HEK293T (cell line): ENCODE data around the gene FBH1.

Experiments
- CTCF ChIA-PET: fragments of 350-600 bp; formaldehyde crosslinking; extraction: SDS; loops from one replicate; lab custom pipeline; 2021; ENCODE audit warnings: antibody characterized with exemption, inconsistent platforms; lab: Yijun Ruan, JAX
- POLR2A ChIA-PET: fragments of 350-600 bp; formaldehyde crosslinking; extraction: SDS; loops from one replicate; lab custom pipeline; 2020; ENCODE audit warnings: antibody characterized with exemption, inconsistent platforms; lab: Yijun Ruan, JAX
- DNase-seq: peaks from one replicate; pipeline ENCODE4 v3.0.0; 2012; ENCODE audit warnings: mixed read lengths; ENCODE audit errors: extremely low spot score
- ARNT ChIP-seq: fragments of 450-650 bp; IDR thresholded peaks from 2 replicates; pipeline ENCODE4 v1.6.1; 2017; ENCODE audit warnings: mild to moderate bottlenecking
- BHLHE40 ChIP-seq: fragments of 450-650 bp; IDR thresholded peaks from 2 replicates; pipeline ENCODE4 v1.6.1; 2016; ENCODE audit warnings: mild to moderate bottlenecking, moderate library complexity, borderline replicate concordance
- CTBP1 ChIP-seq: fragments of 450-650 bp; IDR thresholded peaks from 2 replicates; pipeline ENCODE4 v1.6.1; 2016; ENCODE audit warnings: borderline replicate concordance
- ELF4 ChIP-seq: fragments of 450-650 bp; IDR thresholded peaks from 2 replicates; pipeline ENCODE4 v1.6.1; 2017; ENCODE audit warnings: antibody characterized with exemption
- FOXA1 ChIP-seq: fragments of 450-650 bp; IDR thresholded peaks from 2 replicates; pipeline ENCODE4 v1.6.1; 2016; ENCODE audit warnings: mild to moderate bottlenecking
- FOXK2 ChIP-seq: fragments of 450-650 bp; IDR thresholded peaks from 2 replicates; pipeline ENCODE4 v1.6.1; 2016; ENCODE audit warnings: mild to moderate bottlenecking
- FOXM1 ChIP-seq: fragments of 450-650 bp; IDR thresholded peaks from 2 replicates; pipeline ENCODE4 v1.6.1; 2017; ENCODE audit warnings: mild to moderate bottlenecking, borderline replicate concordance
- HDGF ChIP-seq: fragments of 450-650 bp; IDR thresholded peaks from 2 replicates; pipeline ENCODE4 v1.6.1; 2017; ENCODE audit warnings: antibody characterized with exemption, borderline replicate concordance
- L3MBTL2 ChIP-seq: fragments of 450-650 bp; conservative IDR thresholded peaks from 2 replicates; pipeline ENCODE4 v1.6.1; 2016; ENCODE audit warnings: mild to moderate bottlenecking
- LEF1 ChIP-seq: fragments of 450-650 bp; IDR thresholded peaks from 2 replicates; pipeline ENCODE4 v1.6.1; 2017; ENCODE audit warnings: mild to moderate bottlenecking, borderline replicate concordance
- NFRKB ChIP-seq: fragments of 450-650 bp; IDR thresholded peaks from 2 replicates; pipeline ENCODE4 v1.6.1; 2016; ENCODE audit warnings: mild to moderate bottlenecking, moderate library complexity
- PKNOX1 ChIP-seq: fragments of 450-650 bp; IDR thresholded peaks from 2 replicates; pipeline ENCODE4 v1.6.1; 2016
- SP1 ChIP-seq: fragments of 450-650 bp; IDR thresholded peaks from 2 replicates; pipeline ENCODE4 v1.6.1; 2017
- SUZ12 ChIP-seq: fragments of 450-650 bp; IDR thresholded peaks from 2 replicates; pipeline ENCODE4 v1.6.1; 2016; ENCODE audit warnings: mild to moderate bottlenecking
- TARDBP ChIP-seq: fragments of 450-650 bp; IDR thresholded peaks from 2 replicates; pipeline ENCODE4 v1.6.1; 2016
- ZNF384 ChIP-seq: fragments of 450-650 bp; IDR thresholded peaks from 2 replicates; pipeline ENCODE4 v1.6.1; 2016

FBH1 gene

GRCh38 chr10:5915451-5915850 is 25.4 kb downstream of the FBH1 start:
- TF ChIP-seq L3MBTL2 (no peak), FOXK2 (no peak), NFRKB (no peak), FOXM1 (no peak), HDGF (no peak), SP1 (no peak), SUZ12 (no peak)
- ChIA-PET POLR2A (interaction anchor here (1.2 kb wide), 1 partner anchor 26 kb away, joined by 4 read pairs; the partner anchor contains the start of genes ANKRD16 and FBH1), CTCF (no interaction called here)
- DNase-seq: no peak

GRCh38 chr10:5917305-5917704 is 27.3 kb downstream of the FBH1 start:
- POLR2A ChIA-PET: no interaction called here

GRCh38 chr10:5918763-5919162 is 28.7 kb downstream of the FBH1 start:
- TF ChIP-seq FOXM1: no peak
- no peak for TF ChIP-seq FOXK2
- TF ChIP-seq SUZ12: no peak
- TF ChIP-seq CTBP1: no peak
- no peak for TF ChIP-seq SP1
- TF ChIP-seq ELF4: no peak
- TF ChIP-seq LEF1: no peak
- no peak for TF ChIP-seq HDGF
- TF ChIP-seq ZNF384: no peak
- no peak for TF ChIP-seq FOXA1
- TF ChIP-seq PKNOX1: no peak
- no peak for TF ChIP-seq TARDBP
- no peak for TF ChIP-seq L3MBTL2
- TF ChIP-seq NFRKB: no peak
- TF ChIP-seq ARNT: no peak
- ChIA-PET POLR2A (no interaction called here), CTCF (no interaction called here)
- no peak for DNase-seq

More at GRCh38 chr10:5917305-5917704, 27.3 kb downstream of the FBH1 start:
- no peak for DNase-seq
- CTCF ChIA-PET: no interaction called here
- TF ChIP-seq L3MBTL2 (no peak), ZNF384 (no peak), SUZ12 (no peak), CTBP1 (no peak), LEF1 (no peak), FOXM1 (no peak), FOXA1 (no peak), ELF4 (no peak), HDGF (no peak), SP1 (no peak), FOXK2 (no peak), PKNOX1 (no peak), NFRKB (no peak), TARDBP (no peak), ARNT (no peak), BHLHE40 (no peak)

GRCh38 chr10:5919568-5919967 is 29.5 kb downstream of the FBH1 start:
- CTCF ChIA-PET: interaction anchor here (0.7 kb wide), 1 partner anchor 1074 kb away, joined by 3 read pairs; no protein-coding TSS in a partner anchor
- POLR2A ChIA-PET: no interaction called here
- TF ChIP-seq FOXA1: no peak
- TF ChIP-seq FOXM1: no peak
- TF ChIP-seq TARDBP: no peak
- TF ChIP-seq SUZ12: no peak
- TF ChIP-seq ARNT: no peak
- TF ChIP-seq ZNF384: no peak
- no peak for TF ChIP-seq ELF4
- TF ChIP-seq CTBP1: no peak
- TF ChIP-seq SP1: no peak
- TF ChIP-seq PKNOX1: no peak
- TF ChIP-seq LEF1: no peak
- no peak for TF ChIP-seq FOXK2
- no peak for TF ChIP-seq BHLHE40
- DNase-seq: no peak

GRCh38 chr10:5921746-5922145 is 31.7 kb downstream of the FBH1 start:
- TF ChIP-seq FOXA1: no peak
- no peak for TF ChIP-seq PKNOX1
- no peak for TF ChIP-seq L3MBTL2
- no peak for TF ChIP-seq ARNT
- TF ChIP-seq BHLHE40: no peak
- no peak for TF ChIP-seq FOXM1
- TF ChIP-seq LEF1: no peak
- TF ChIP-seq NFRKB: no peak
- no peak for TF ChIP-seq SP1
- no peak for TF ChIP-seq TARDBP
- TF ChIP-seq FOXK2: no peak
- no peak for TF ChIP-seq SUZ12
- no peak for TF ChIP-seq ELF4
- CTCF ChIA-PET: no interaction called here
- POLR2A ChIA-PET: no interaction called here
- no peak for DNase-seq

- CTCF ChIA-PET: no interaction called here
- POLR2A ChIA-PET: no interaction called here
- no peak for TF ChIP-seq FOXK2
- TF ChIP-seq SP1: no peak
- no peak for TF ChIP-seq NFRKB
- no peak for TF ChIP-seq ARNT
- no peak for TF ChIP-seq ELF4
- TF ChIP-seq HDGF: no peak
- no peak for TF ChIP-seq LEF1
- no peak for TF ChIP-seq CTBP1
- TF ChIP-seq PKNOX1: no peak
- DNase-seq: no peak
Measured at GRCh38 chr10:5924889-5925288, 34.8 kb downstream of the FBH1 start.
